Caco-2 (cell line): ENCODE results near the gene KCNJ12. TPM values are rescaled to one million over a fixed set of nuclear protein-coding genes. Genes with fewer than 3 reads are reported as not detected.
A peak's percentile ranks its signal among the peaks of the same experiment; 100 is the strongest.

Experiments
- BruUV-seq: library from RNA; stranded (reverse); fragments of 400-500 nt; replicated peaks from 2 replicates; lab custom pipeline; 2021; lab: Mats Ljungman, UMichigan
- CTCF ChIA-PET: fragments of 300-600 bp; sonication (Branson Sonifier 250); formaldehyde crosslinking; loops from one replicate; lab custom pipeline; 2022; ENCODE audit warnings: antibody characterized with exemption; lab: Charles Lee
- POLR2A ChIA-PET: fragments of 300-600 bp; sonication (Branson Sonifier 250); formaldehyde crosslinking; loops from one replicate; lab custom pipeline; 2022; ENCODE audit warnings: antibody characterized with exemption; lab: Charles Lee
- DNase-seq, 2 experiments: peaks; one replicate each; pipeline versions ENCODE4 v3.0.0 to v3.0.0-alpha.2; 2020 to 2022
- H3K27me3 ChIP-seq: replicated peaks from 2 replicates; pipeline ENCODE4 v1.6.0; 2011; ENCODE audit warnings: low read length; ENCODE audit not compliant: control insufficient read depth, insufficient read depth
- H3K36me3 ChIP-seq: 2 replicates; pipeline ENCODE4 v1.5.1; 2011; ENCODE audit warnings: low read length; ENCODE audit not compliant: control insufficient read depth, insufficient read depth
- H3K4me1 ChIP-seq: fragments of 250-450 bp; sonication (Bioruptor Pico); 2 replicates; pipeline ENCODE4 v1.5.1; 2020; ENCODE audit warnings: mild to moderate bottlenecking
- H3K4me3 ChIP-seq: 2 replicates; pipeline ENCODE4 v1.5.1; 2011; ENCODE audit warnings: low read depth, mild to moderate bottlenecking, control low read depth, low read length
- H3K9me3 ChIP-seq: fragments of 250-450 bp; sonication (Bioruptor Pico); 2 replicates; pipeline ENCODE4 v1.5.1; 2020; ENCODE audit warnings: mild to moderate bottlenecking, moderate library complexity
- H3K27ac Mint-ChIP-seq: one replicate; pipeline ENCODE4 v1.8.0; 2022; ENCODE audit warnings: mixed read lengths; ENCODE audit not compliant: unreplicated experiment
- H3K27me3 Mint-ChIP-seq: one replicate; pipeline ENCODE4 v1.8.0; 2022; ENCODE audit warnings: mixed read lengths; ENCODE audit not compliant: insufficient read depth, unreplicated experiment
- H3K36me3 Mint-ChIP-seq: one replicate; pipeline ENCODE4 v1.8.0; 2022; ENCODE audit warnings: mild to moderate bottlenecking, mixed read lengths; ENCODE audit not compliant: insufficient read depth, unreplicated experiment
- H3K4me1 Mint-ChIP-seq: one replicate; pipeline ENCODE4 v1.8.0; 2022; ENCODE audit warnings: low read depth, mixed read lengths; ENCODE audit not compliant: unreplicated experiment
- H3K4me3 Mint-ChIP-seq: one replicate; pipeline ENCODE4 v1.8.0; 2022; ENCODE audit warnings: mild to moderate bottlenecking, moderate library complexity, mixed read lengths; ENCODE audit not compliant: unreplicated experiment
- H3K9me3 Mint-ChIP-seq: one replicate; pipeline ENCODE4 v1.8.0; 2022; ENCODE audit warnings: mixed read lengths; ENCODE audit not compliant: unreplicated experiment
- CTCF ChIP-seq, 2 experiments: fragments of 200-600 bp in 1 of 2; IDR thresholded peaks; 1 replicate in 1 of 2; 2 replicates in 1 of 2; pipeline versions ENCODE4 v1.5.1 to v1.8.0; 2011 to 2022; ENCODE audit warnings: antibody characterized with exemption in 1 of 2, control low read depth in 1 of 2, inconsistent platforms in 1 of 2, low read depth in 1 of 2, low read length in 1 of 2, mild to moderate bottlenecking in 1 of 2, moderate library complexity in 1 of 2; ENCODE audit not compliant: insufficient read depth in 1 of 2, severe bottlenecking in 1 of 2, unreplicated experiment in 1 of 2
- intact Hi-C: fragments of 100-400 bp; cut with micrococcal nuclease; formaldehyde crosslinking; loops from one replicate; pipeline ENCODE4 v1.10.0; 2022; ENCODE audit not compliant: unreplicated experiment
- total RNA-seq: library from RNA; stranded (reverse); gene quantifications from 2 replicates; pipeline ENCODE4 v1.2.3, GENCODE V29; 2022

Gene KCNJ12
- total RNA-seq, 1 experiment from 2014 or later = 0.07 TPM

DNA sequence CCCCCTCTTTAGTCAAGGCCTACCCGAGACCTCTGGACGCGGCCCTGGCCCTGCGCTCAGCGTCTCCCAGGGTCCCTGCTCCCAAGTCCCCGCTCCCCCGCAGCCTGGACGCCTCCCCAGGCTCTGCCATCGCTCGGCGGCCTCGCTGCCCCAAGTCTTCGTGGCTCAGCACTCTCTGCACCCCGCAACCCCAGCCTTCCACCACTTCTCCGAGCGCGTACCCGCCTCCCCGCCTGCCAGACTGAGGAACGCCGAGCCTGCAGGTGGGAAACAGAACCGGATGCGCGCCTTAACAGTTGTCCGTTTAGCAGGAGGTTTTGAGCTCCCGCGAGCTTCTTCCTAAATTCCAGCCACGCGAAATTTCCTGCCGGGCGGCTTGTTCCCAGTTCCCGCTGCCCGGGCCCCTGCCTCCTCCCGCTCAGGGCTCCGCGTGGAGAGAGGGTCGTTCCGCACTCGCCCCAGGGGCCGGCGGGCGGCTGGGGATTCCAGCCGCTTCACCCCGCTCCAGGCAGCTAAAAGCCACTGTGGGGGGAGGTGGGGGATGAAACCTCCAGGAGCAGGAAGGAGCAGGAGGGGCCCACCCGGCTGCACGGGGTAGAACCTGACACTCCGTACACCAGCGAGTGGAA, 87.7 kb downstream of the KCNJ12 start:
- no peaks in the 10 kb centered on the region for H3K4me1 Mint-ChIP-seq
- peak overlapping the region; percentile 36 for H3K27ac Mint-ChIP-seq
- H3K4me1 ChIP-seq = no peaks in the 10 kb centered on the region
- no peak for DNase-seq
- no peaks in the 10 kb centered on the region for H3K36me3 Mint-ChIP-seq
- intact Hi-C loops = no loop called here
- H3K9me3 Mint-ChIP-seq = no peaks in the 10 kb centered on the region
- no TSS peak for BruUV-seq
- H3K36me3 ChIP-seq = no peaks in the 10 kb centered on the region
- H3K4me3 Mint-ChIP-seq = no peak overlapping the region
- TF ChIP-seq CTCF (IDR thresholded peaks at IDR 0.05; ENCODE audit: insufficient read depth in 1 of 2, low read depth in 1 of 2, low read length in 1 of 2, severe bottlenecking in 1 of 2, unreplicated experiment in 1 of 2) = no peak
- H3K27me3 Mint-ChIP-seq = peaks cover 18% of the 10 kb centered on the region
- H3K4me3 ChIP-seq = no peak overlapping the region
- H3K27me3 ChIP-seq = no peaks in the 10 kb centered on the region
- H3K9me3 ChIP-seq = no peaks in the 10 kb centered on the region
- ChIA-PET CTCF (no interaction called here), POLR2A (no interaction called here)

GRCh38 chr17:21464611-21465021, 88.5 kb downstream of the KCNJ12 start:
- intact Hi-C loops = no loop called here
- Histone ChIP-seq H3K4me3 (no peak overlapping the region), H3K4me1 (no peaks in the 10 kb centered on the region), H3K9me3 (no peaks in the 10 kb centered on the region), H3K36me3 (no peaks in the 10 kb centered on the region), H3K27me3 (no peaks in the 10 kb centered on the region)
- no peak for DNase-seq
- ChIA-PET CTCF (interaction anchor here (0.7 kb wide), 1 partner anchor 1133 kb away, joined by 3 read pairs; no protein-coding TSS in a partner anchor), POLR2A (no interaction called here)
- H3K4me3 Mint-ChIP-seq = no peak overlapping the region
- TF ChIP-seq CTCF (IDR thresholded peaks at IDR 0.05; ENCODE audit: insufficient read depth in 1 of 2, low read depth in 1 of 2, low read length in 1 of 2, severe bottlenecking in 1 of 2, unreplicated experiment in 1 of 2) = no peak
- H3K4me1 Mint-ChIP-seq = no peaks in the 10 kb centered on the region
- no TSS peak for BruUV-seq
- H3K27me3 Mint-ChIP-seq = peaks cover 16% of the 10 kb centered on the region
- H3K9me3 Mint-ChIP-seq = no peaks in the 10 kb centered on the region
- peak overlapping the region; percentile 36 for H3K27ac Mint-ChIP-seq
- no peaks in the 10 kb centered on the region for H3K36me3 Mint-ChIP-seq

DNA sequence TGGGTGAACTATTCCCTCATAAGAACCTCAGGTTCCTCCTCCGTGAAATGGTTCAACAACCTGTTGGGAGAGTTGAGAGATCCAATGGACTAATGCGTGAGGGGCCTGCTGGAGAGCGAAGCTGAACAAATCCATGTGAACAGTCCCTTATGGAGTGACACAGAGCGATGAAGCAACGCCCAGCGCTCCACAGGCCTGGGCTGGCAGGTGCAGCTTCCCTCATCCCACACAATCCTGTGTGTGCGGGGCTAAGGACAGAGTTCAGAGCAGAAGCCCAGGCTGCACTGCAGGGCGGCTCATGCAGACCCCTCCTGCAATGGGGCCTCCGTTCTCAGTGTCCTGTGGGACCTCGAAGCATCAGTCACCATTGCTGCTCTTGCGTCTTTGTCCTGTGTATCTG, 90.4 kb downstream of the KCNJ12 start:
- CTCF ChIA-PET = interaction anchor here (1.2 kb wide), 1 partner anchor 10 kb away, joined by 10 read pairs; no protein-coding TSS in a partner anchor
- TF ChIP-seq CTCF (IDR thresholded peaks at IDR 0.05; ENCODE audit: insufficient read depth in 1 of 2, low read depth in 1 of 2, low read length in 1 of 2, severe bottlenecking in 1 of 2, unreplicated experiment in 1 of 2) = no peak

More for the DNA sequence above, 90.4 kb downstream of the KCNJ12 start:
- DNase-seq = no peak
- POLR2A ChIA-PET = interaction anchor here (0.6 kb wide), 1 partner anchor 9 kb away, joined by 4 read pairs; no protein-coding TSS in a partner anchor
- Mint-ChIP-seq H3K4me3 (no peak overlapping the region), H3K27me3 (peaks cover 18% of the 10 kb centered on the region), H3K36me3 (no peaks in the 10 kb centered on the region), H3K27ac (no peak overlapping the region), H3K9me3 (no peaks in the 10 kb centered on the region), H3K4me1 (no peaks in the 10 kb centered on the region)
- Histone ChIP-seq H3K27me3 (no peaks in the 10 kb centered on the region), H3K4me3 (no peak overlapping the region), H3K9me3 (no peaks in the 10 kb centered on the region), H3K36me3 (no peaks in the 10 kb centered on the region), H3K4me1 (no peaks in the 10 kb centered on the region)
- no TSS peak for BruUV-seq
- intact Hi-C loops = no loop called here
